Sigmoid colon (tissue), 7 donors: ENCODE measurements around the gene ANXA2. TPM values are rescaled to one million over a fixed set of nuclear protein-coding genes. Genes with fewer than 3 reads are reported as not detected.
A peak's percentile ranks its signal among the peaks of the same experiment; 100 is the strongest.
"Not testable (repeated sequence)": the region's sequence is repeated elsewhere in the genome, so short reads cannot be mapped to it uniquely, and the experiment has no call there.

Experiments
- DNase-seq: peaks from one replicate; pipeline ENCODE4 v3.0.0-alpha.2; 2019
- H3K27ac ChIP-seq, 4 donors: fragments of 200-600 bp; sonication (generic); one replicate each; pipeline ENCODE4 v1.5.1; 2016 to 2019; ENCODE audit warnings: mild to moderate bottlenecking in 1 of 4
- H3K27me3 ChIP-seq, 3 donors: fragments of 200-600 bp; sonication (generic); one replicate each; pipeline ENCODE4 v1.5.1; 2019; ENCODE audit warnings: mild to moderate bottlenecking in 1 of 3
- H3K36me3 ChIP-seq, 4 donors: fragments of 200-600 bp; sonication (generic); one replicate each; pipeline ENCODE4 v1.5.1; 2016 to 2019
- H3K4me1 ChIP-seq, 4 donors: fragments of 200-600 bp; sonication (generic); one replicate each; pipeline ENCODE4 v1.5.1; 2017 to 2019
- H3K4me3 ChIP-seq, 4 donors: fragments of 200-600 bp; sonication (generic); one replicate each; pipeline ENCODE4 v1.5.1; 2017 to 2019; ENCODE audit warnings: mild to moderate bottlenecking in 2 of 4, moderate library complexity in 1 of 4
- H3K9me3 ChIP-seq, 4 donors: fragments of 200-600 bp in 3 of 4; sonication (generic) in 3 of 4; one replicate each; pipeline versions ENCODE4 v1.5.1 to v1.6.1; 2013 to 2019
- EP300 ChIP-seq, 4 donors: sonication (generic); formaldehyde crosslinking; IDR thresholded peaks; one replicate each; pipeline ENCODE4 v1.6.1; 2017; ENCODE audit warnings: antibody characterized with exemption in 4 of 4
- POLR2A ChIP-seq, 2 donors: fragments of 450-650 bp; IDR thresholded peaks; one replicate each; pipeline ENCODE4 v1.6.1; 2016; ENCODE audit warnings: antibody characterized with exemption in 2 of 2, mild to moderate bottlenecking in 2 of 2, moderate library complexity in 2 of 2
- POLR2AphosphoS5 ChIP-seq, 4 donors: sonication (generic); formaldehyde crosslinking; IDR thresholded peaks; one replicate each; pipeline ENCODE4 v1.6.1; 2017; ENCODE audit warnings: antibody characterized with exemption in 4 of 4
- WGBS, 2 donors: extraction: QIAGEN DNeasy Blood & Tissue Kit; methylation state at CpG; one replicate each; pipeline ENCODE4 v1.1.7; 2013; 5-methylcytosine and 5-hydroxymethylcytosine counted together
- intact Hi-C: fragments of 100-400 bp; cut with DNase I; formaldehyde crosslinking; loops from one replicate; pipeline ENCODE4 v1.15.1; 2023
- polyA plus RNA-seq, 3 donors: library from polyadenylated mRNA; stranded (reverse); fragments of 200-250 nt; gene quantifications; one replicate each; pipeline ENCODE4 v1.2.3, GENCODE V29; 2013
- total RNA-seq, 4 donors: library from RNA; depleted of rRNA; stranded (reverse); fragments of >200 nt; gene quantifications; one replicate each; pipeline ENCODE4 v1.1.0, GENCODE V29; 2016
- TF ChIP-seq, protein P1 (sequence below), 4 experiments: fragments of 450-650 bp in 3 of 4; fragments of 200-600 bp in 1 of 4; IDR thresholded peaks; one replicate each; pipeline ENCODE4 v1.5.1; 2016 to 2019; ENCODE audit warnings: antibody characterized with exemption in 4 of 4, mild to moderate bottlenecking in 3 of 4, moderate library complexity in 2 of 4
- donor health status: healthy with polysubstance abuse.
- donor health status: Bipolar disorder and iron deficiency.
- donor health status: healthy.

ANXA2 gene
- total and polyA plus RNA-seq, 7 donors: 157 to 3,307 (median 366) TPM

- intact Hi-C loops: no loop called here
- H3K4me1 ChIP-seq: peaks cover 0 to 14% (median 2%) of the 10 kb centered on the region in 4 donors
- H3K4me3 ChIP-seq: no peak overlapping the region
- no peaks in the 10 kb centered on the region for H3K27me3 ChIP-seq
- no peak overlapping the region for H3K27ac ChIP-seq
- H3K36me3 ChIP-seq: no peaks in the 10 kb centered on the region
- TF ChIP-seq POLR2AphosphoS5 (IDR thresholded peaks at IDR 0.05): no peak
- no peak for TF ChIP-seq EP300 (IDR thresholded peaks at IDR 0.05)
- TF ChIP-seq, protein P1, sequence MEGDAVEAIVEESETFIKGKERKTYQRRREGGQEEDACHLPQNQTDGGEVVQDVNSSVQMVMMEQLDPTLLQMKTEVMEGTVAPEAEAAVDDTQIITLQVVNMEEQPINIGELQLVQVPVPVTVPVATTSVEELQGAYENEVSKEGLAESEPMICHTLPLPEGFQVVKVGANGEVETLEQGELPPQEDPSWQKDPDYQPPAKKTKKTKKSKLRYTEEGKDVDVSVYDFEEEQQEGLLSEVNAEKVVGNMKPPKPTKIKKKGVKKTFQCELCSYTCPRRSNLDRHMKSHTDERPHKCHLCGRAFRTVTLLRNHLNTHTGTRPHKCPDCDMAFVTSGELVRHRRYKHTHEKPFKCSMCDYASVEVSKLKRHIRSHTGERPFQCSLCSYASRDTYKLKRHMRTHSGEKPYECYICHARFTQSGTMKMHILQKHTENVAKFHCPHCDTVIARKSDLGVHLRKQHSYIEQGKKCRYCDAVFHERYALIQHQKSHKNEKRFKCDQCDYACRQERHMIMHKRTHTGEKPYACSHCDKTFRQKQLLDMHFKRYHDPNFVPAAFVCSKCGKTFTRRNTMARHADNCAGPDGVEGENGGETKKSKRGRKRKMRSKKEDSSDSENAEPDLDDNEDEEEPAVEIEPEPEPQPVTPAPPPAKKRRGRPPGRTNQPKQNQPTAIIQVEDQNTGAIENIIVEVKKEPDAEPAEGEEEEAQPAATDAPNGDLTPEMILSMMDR (IDR thresholded peaks at IDR 0.05): no peak
- TF ChIP-seq POLR2A (IDR thresholded peaks at IDR 0.05): no peak
- 67 to 78% methylated on average over 9 of the region's 9 CpGs for WGBS, 2 donors
- DNase-seq: no peak
- no peaks in the 10 kb centered on the region for H3K9me3 ChIP-seq
Observed at GRCh38 chr15:60413231-60413824, 15.5 kb upstream of the ANXA2 start.

GRCh38 chr15:60412807-60413206 is 15.0 kb upstream of the ANXA2 start:
- H3K27me3 ChIP-seq, DNase-seq, H3K4me3 ChIP-seq, H3K36me3 ChIP-seq, intact Hi-C loops, H3K9me3 ChIP-seq, H3K27ac ChIP-seq: not testable (repeated sequence)
- WGBS, 2 donors: 92 to 96% methylated on average over 21 of the region's 21 CpGs
- peaks cover 0 to 14% (median 5%) of the 10 kb centered on the region in 4 donors for H3K4me1 ChIP-seq

DNA sequence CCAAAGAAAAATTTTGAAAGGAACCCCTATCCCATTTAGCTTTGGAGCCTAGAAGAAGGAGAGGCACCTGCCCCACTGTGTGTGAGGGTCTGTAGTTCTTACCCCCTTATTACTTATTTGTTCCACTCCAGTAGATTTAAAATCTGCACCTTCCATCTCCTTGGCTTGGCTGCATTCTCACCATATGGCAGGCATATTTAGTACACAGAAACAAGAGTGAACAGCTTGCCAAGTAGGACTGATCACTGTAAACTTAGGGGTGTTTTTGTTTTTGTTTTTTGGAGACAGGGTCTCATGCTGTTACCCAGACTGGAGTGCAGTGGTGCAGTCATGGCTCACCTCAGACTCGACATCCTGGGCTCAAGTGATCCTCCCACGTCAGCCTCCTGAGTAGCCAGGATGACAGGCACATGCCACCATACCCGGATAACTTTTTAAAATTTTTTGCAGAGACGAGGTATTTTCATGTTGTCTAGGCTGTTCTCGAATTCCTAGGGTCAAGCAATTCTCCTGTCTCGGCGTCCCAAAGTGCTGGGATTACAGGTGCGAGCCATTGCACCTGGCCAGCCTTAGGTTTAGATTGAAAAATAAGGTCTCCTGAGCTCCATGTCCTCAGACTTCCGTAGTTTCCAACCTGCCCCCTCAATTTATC is 14.1 kb upstream of the ANXA2 start:
- 92 to 93% methylated on average over 9 of the region's 9 CpGs for WGBS, 2 donors
- TF ChIP-seq POLR2AphosphoS5 (IDR thresholded peaks at IDR 0.05) (no peak), EP300 (IDR thresholded peaks at IDR 0.05) (no peak), POLR2A (IDR thresholded peaks at IDR 0.05) (no peak)
- TF ChIP-seq, protein P1 (IDR thresholded peaks at IDR 0.05): no peak
- peaks cover 0 to 14% (median 7%) of the 10 kb centered on the region in 4 donors for H3K4me1 ChIP-seq
- no peak for DNase-seq
- no peak overlapping the region for H3K4me3 ChIP-seq
- H3K9me3 ChIP-seq: no peaks in the 10 kb centered on the region
- no peaks in the 10 kb centered on the region for H3K27me3 ChIP-seq
- H3K36me3 ChIP-seq: no peaks in the 10 kb centered on the region
- intact Hi-C loops: no loop called here
- H3K27ac ChIP-seq: no peak overlapping the region

DNA sequence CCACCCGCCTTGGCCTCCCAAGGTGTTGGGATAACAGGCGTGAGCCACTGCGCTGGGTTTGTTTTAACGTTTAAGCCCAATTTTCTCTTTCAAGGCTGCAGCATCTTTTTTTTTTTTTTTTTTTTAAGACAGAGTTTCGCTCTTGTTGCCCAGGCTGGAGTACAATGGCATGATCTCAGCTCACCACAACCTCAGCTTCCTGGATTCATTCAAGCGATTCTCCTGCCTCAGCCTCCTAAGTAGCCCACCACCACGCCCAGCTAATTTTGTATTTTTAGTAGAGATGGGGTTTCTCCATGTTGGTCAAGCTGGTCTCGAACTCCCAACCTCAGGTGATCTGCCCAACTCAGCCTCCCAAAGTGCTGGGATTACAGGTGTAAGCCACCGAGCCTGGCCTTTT is 12.6 kb upstream of the ANXA2 start:
- H3K4me3 ChIP-seq, intact Hi-C loops, H3K27ac ChIP-seq, DNase-seq, H3K36me3 ChIP-seq, H3K27me3 ChIP-seq, H3K9me3 ChIP-seq: not testable (repeated sequence)
- H3K4me1 ChIP-seq: peaks cover 0 to 14% (median 7%) of the 10 kb centered on the region in 4 donors
- 85 to 92% methylated on average over 9 of the region's 9 CpGs for WGBS, 2 donors

GRCh38 chr15:60408463-60408981 is 10.7 kb upstream of the ANXA2 start:
- TF ChIP-seq EP300 (IDR thresholded peaks at IDR 0.05): no peak
- peak in 1 of 4 donors; percentile 54 for TF ChIP-seq POLR2AphosphoS5 (IDR thresholded peaks at IDR 0.05)
- Histone ChIP-seq H3K4me1 (peaks cover 0 to 9% (median 3%) of the 10 kb centered on the region in 4 donors), H3K9me3 (no peaks in the 10 kb centered on the region), H3K4me3 (no peak overlapping the region), H3K27ac (peak overlapping the region in 1 of 4 donors; percentile 41), H3K27me3 (no peaks in the 10 kb centered on the region), H3K36me3 (no peaks in the 10 kb centered on the region)
- no peak for DNase-seq
- intact Hi-C loops: no loop called here

DNA sequence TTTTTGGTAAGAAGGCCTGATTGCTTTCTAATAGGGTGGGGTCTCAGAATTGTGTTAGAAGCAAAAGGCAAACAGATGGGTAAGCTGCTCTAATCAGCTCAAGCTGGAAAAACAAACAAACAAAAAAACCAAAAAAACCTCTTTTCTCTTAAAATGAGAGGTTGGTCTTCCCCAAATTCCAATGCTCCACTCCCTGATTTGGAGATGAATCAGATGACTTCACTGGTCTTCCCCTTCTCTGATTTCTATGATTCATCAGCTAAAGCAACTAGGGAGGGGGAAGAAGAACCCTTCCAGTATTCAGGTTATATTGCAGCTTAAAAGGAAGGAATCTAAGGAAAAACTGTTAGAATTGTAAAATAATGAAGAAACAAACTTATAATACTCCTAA is 9.6 kb upstream of the ANXA2 start:
- Histone ChIP-seq H3K4me3 (no peak overlapping the region), H3K27ac (peak overlapping the region in 1 of 4 donors; percentile 27), H3K27me3 (no peaks in the 10 kb centered on the region), H3K4me1 (peaks cover 0 to 9% (median 0%) of the 10 kb centered on the region in 4 donors), H3K9me3 (no peaks in the 10 kb centered on the region), H3K36me3 (no peaks in the 10 kb centered on the region)
- peak in 1 of 4 donors; percentile 18 for TF ChIP-seq POLR2AphosphoS5 (IDR thresholded peaks at IDR 0.05)
- TF ChIP-seq, protein P1 (IDR thresholded peaks at IDR 0.05): no peak
- no peak for DNase-seq
- intact Hi-C loops: no loop called here
